Brain microvascular endothelial cell (primary cell): ENCODE data around the gene MIOS.

ENCODE experiments used
- DNase-seq: peaks from one replicate; pipeline ENCODE4 v3.0.0-alpha.2; 2020
- H3K27ac ChIP-seq: fragments of 250-450 bp; sonication (Bioruptor Pico); 2 replicates; pipeline ENCODE4 v1.5.1; 2020; ENCODE audit warnings: mild to moderate bottlenecking, moderate library complexity
- H3K27me3 ChIP-seq: fragments of 250-450 bp; sonication (Bioruptor Pico); replicated peaks from 2 replicates; pipeline ENCODE4 v1.5.1; 2020; ENCODE audit warnings: mild to moderate bottlenecking
- H3K36me3 ChIP-seq: fragments of 250-450 bp; sonication (Bioruptor Pico); replicated peaks from 2 replicates; pipeline ENCODE4 v1.5.1; 2020; ENCODE audit warnings: mild to moderate bottlenecking
- H3K4me3 ChIP-seq: 2 replicates; pipeline ENCODE4 v1.5.1; 2011; ENCODE audit warnings: low read depth, mild to moderate bottlenecking, control low read depth, low read length, moderate library complexity
- CTCF ChIP-seq: IDR thresholded peaks from 2 replicates; pipeline ENCODE4 v1.5.1; 2011; ENCODE audit warnings: low read depth, mild to moderate bottlenecking, moderate library complexity, low read length, control low read depth, inconsistent platforms; ENCODE audit errors: missing control alignments
- in situ Hi-C: cut with HindIII; loops from 2 replicates; pipeline ENCODE4 v1.10.0; 2017; ENCODE audit warnings: low sequenced_read_pairs, low pct_ligation_motif_present

Gene MIOS

GRCh38 chr7:7568553-7568952 is 1.9 kb downstream of the MIOS start:
- DNase-seq, result no peak
- TF ChIP-seq CTCF, result no peak
- Histone ChIP-seq H3K4me3 (peak overlapping the region; percentile 9), H3K27ac (no peak overlapping the region), H3K36me3 (peaks cover 5% of the 10 kb centered on the region), H3K27me3 (no peaks in the 10 kb centered on the region)
- in situ Hi-C loops, result no loop called here

GRCh38 chr7:7569081-7569527 is 2.4 kb downstream of the MIOS start:
- DNase-seq, result no peak
- TF ChIP-seq CTCF, result no peak
- no peak overlapping the region for H3K4me3 ChIP-seq
- H3K27ac ChIP-seq, result no peak overlapping the region
- peaks cover 5% of the 10 kb centered on the region for H3K36me3 ChIP-seq
- H3K27me3 ChIP-seq, result no peaks in the 10 kb centered on the region
- in situ Hi-C loops, result no loop called here

GRCh38 chr7:7569615-7570014 is 2.9 kb downstream of the MIOS start:
- Histone ChIP-seq H3K27ac (no peak overlapping the region), H3K36me3 (peaks cover 5% of the 10 kb centered on the region), H3K27me3 (no peaks in the 10 kb centered on the region), H3K4me3 (no peak overlapping the region)
- DNase-seq, result no peak
- TF ChIP-seq CTCF, result no peak
- in situ Hi-C loops, result no loop called here

GRCh38 chr7:7570584-7570983 is 3.9 kb downstream of the MIOS start:
- in situ Hi-C loops, result no loop called here
- TF ChIP-seq CTCF, result no peak
- Histone ChIP-seq H3K27me3 (no peaks in the 10 kb centered on the region), H3K36me3 (peaks cover 5% of the 10 kb centered on the region), H3K4me3 (no peak overlapping the region), H3K27ac (no peak overlapping the region)
- DNase-seq, result no peak

GRCh38 chr7:7573701-7574100 is 7.0 kb downstream of the MIOS start:
- in situ Hi-C loops, result no loop called here
- H3K27me3 ChIP-seq, result no peaks in the 10 kb centered on the region
- no peak for DNase-seq
- peaks cover 5% of the 10 kb centered on the region for H3K36me3 ChIP-seq
- no peak for TF ChIP-seq CTCF
- H3K4me3 ChIP-seq, result no peak overlapping the region
- H3K27ac ChIP-seq, result no peak overlapping the region

GRCh38 chr7:7576344-7576743 is 9.7 kb downstream of the MIOS start:
- Histone ChIP-seq H3K27ac (no peak overlapping the region), H3K36me3 (peaks cover 5% of the 10 kb centered on the region), H3K27me3 (no peaks in the 10 kb centered on the region), H3K4me3 (no peak overlapping the region)
- in situ Hi-C loops, result no loop called here
- TF ChIP-seq CTCF, result no peak
- DNase-seq, result no peak
